ENCODE results near the gene ANTXR2.

DNA sequence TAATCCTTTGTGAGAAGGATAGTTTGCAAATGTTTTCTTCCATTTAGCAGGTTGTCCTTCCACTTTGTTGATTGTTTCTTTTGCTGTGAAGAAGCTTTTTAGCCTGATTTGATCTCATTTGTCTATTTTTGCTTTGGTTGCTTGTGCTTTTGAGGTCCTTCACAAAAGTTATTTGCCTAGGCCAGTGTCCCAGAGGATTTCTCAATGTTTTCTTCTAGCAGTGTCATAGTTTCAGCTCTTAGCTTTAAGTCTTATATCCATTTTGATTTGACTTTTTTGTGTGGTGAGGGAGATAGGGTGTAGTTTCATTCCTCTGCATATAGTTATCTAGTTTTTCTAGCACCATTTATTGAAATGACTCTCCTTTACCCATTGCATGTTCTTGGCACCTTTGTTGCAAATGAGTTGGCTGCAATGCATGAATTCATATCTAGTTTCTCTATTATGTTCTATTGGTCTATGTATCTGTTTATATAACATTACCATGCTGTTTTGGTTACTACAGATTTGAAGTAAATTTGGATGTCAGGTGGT, 41.8 kb upstream of the ANTXR2 start:
- TF ChIP-seq RXRA (IDR thresholded peaks at IDR 0.05; ENCODE audit: borderline replicate concordance, low read depth) = no peak
- TF ChIP-seq EZH2phosphoT487 (IDR thresholded peaks at IDR 0.05; ENCODE audit: borderline replicate concordance, low read depth) = no peak
- TF ChIP-seq POLR2AphosphoS5 (IDR thresholded peaks at IDR 0.05; ENCODE audit: low read depth, low read length) = no peak
- TF ChIP-seq, protein P1, sequence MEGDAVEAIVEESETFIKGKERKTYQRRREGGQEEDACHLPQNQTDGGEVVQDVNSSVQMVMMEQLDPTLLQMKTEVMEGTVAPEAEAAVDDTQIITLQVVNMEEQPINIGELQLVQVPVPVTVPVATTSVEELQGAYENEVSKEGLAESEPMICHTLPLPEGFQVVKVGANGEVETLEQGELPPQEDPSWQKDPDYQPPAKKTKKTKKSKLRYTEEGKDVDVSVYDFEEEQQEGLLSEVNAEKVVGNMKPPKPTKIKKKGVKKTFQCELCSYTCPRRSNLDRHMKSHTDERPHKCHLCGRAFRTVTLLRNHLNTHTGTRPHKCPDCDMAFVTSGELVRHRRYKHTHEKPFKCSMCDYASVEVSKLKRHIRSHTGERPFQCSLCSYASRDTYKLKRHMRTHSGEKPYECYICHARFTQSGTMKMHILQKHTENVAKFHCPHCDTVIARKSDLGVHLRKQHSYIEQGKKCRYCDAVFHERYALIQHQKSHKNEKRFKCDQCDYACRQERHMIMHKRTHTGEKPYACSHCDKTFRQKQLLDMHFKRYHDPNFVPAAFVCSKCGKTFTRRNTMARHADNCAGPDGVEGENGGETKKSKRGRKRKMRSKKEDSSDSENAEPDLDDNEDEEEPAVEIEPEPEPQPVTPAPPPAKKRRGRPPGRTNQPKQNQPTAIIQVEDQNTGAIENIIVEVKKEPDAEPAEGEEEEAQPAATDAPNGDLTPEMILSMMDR (IDR thresholded peaks at IDR 0.05) = no peak
- no peak for TF ChIP-seq YY1 (IDR thresholded peaks at IDR 0.05; ENCODE audit: low read depth)
- TF ChIP-seq RAD21 (IDR thresholded peaks at IDR 0.05; ENCODE audit: low read length) = no peak
- no peak for TF ChIP-seq RCOR1 (IDR thresholded peaks at IDR 0.05; ENCODE audit: low read length)
